CD4-positive, CD25-positive, alpha-beta regulatory T cell (primary cell): ENCODE data around the gene SHB. TPM values are rescaled to one million over a fixed set of nuclear protein-coding genes. Genes with fewer than 3 reads are reported as not detected.

ENCODE experiments used
- ATAC-seq, 2 donors: fragments of 150-1000 bp; cut with Tn5 transposase; one replicate each; pipeline ENCODE4 v1.10.0; 2021; ENCODE audit warnings: low read depth in 2 of 2, moderate number of reproducible peaks in 2 of 2, moderate library complexity in 1 of 2
- DNase-seq, 3 donors: peaks; one replicate each; pipeline versions ENCODE4 v3.0.0 to v3.0.0-alpha.2; 2012 to 2022; ENCODE audit warnings: mixed read lengths in 1 of 3
- H3K27ac ChIP-seq: one replicate; pipeline ENCODE4 v1.7.0; 2013; ENCODE audit warnings: mild to moderate bottlenecking, low read length; ENCODE audit not compliant: insufficient read depth, poor library complexity, severe bottlenecking
- H3K27me3 ChIP-seq: one replicate; pipeline ENCODE4 v1.7.0; 2013; ENCODE audit warnings: low read length; ENCODE audit not compliant: control insufficient read depth, insufficient read depth
- H3K36me3 ChIP-seq: one replicate; pipeline ENCODE4 v1.7.0; 2013; ENCODE audit warnings: mild to moderate bottlenecking, low read length, moderate library complexity; ENCODE audit not compliant: control insufficient read depth, insufficient read depth
- H3K4me1 ChIP-seq: 2 replicates; pipeline ENCODE4 v1.7.0; 2013; ENCODE audit warnings: mild to moderate bottlenecking, low read length; ENCODE audit not compliant: insufficient read depth, control insufficient read depth, poor library complexity, severe bottlenecking
- H3K4me3 ChIP-seq: one replicate; pipeline ENCODE4 v1.7.0; 2013; ENCODE audit warnings: low read depth, mild to moderate bottlenecking, low read length, moderate library complexity
- H3K9me3 ChIP-seq, 2 experiments: 1 replicate in 1 of 2; 2 replicates in 1 of 2; pipeline ENCODE4 v1.7.0; 2013; ENCODE audit warnings: low read length in 2 of 2, mild to moderate bottlenecking in 1 of 2, moderate library complexity in 1 of 2; ENCODE audit not compliant: control insufficient read depth in 2 of 2
- H3K27ac Mint-ChIP-seq, 3 donors: one replicate each; pipeline ENCODE4 v1.8.0; 2020 to 2022; ENCODE audit warnings: mild to moderate bottlenecking in 3 of 3, mixed read lengths in 3 of 3, moderate library complexity in 2 of 3
- H3K27me3 Mint-ChIP-seq: one replicate; pipeline ENCODE4 v1.8.0; 2022; ENCODE audit warnings: mild to moderate bottlenecking, mixed read lengths
- H3K36me3 Mint-ChIP-seq: one replicate; pipeline ENCODE4 v1.8.0; 2020; ENCODE audit warnings: mixed read lengths
- H3K4me1 Mint-ChIP-seq, 4 donors: one replicate each; pipeline ENCODE4 v1.8.0; 2020 to 2022; ENCODE audit warnings: mixed read lengths in 4 of 4, mild to moderate bottlenecking in 1 of 4
- H3K4me3 Mint-ChIP-seq, 4 donors: one replicate each; pipeline ENCODE4 v1.8.0; 2020 to 2022; ENCODE audit warnings: mild to moderate bottlenecking in 4 of 4, mixed read lengths in 4 of 4, moderate library complexity in 3 of 4
- H3K9me3 Mint-ChIP-seq, 7 donors: one replicate each; pipeline ENCODE4 v1.8.0; 2020 to 2022; ENCODE audit warnings: mixed read lengths in 7 of 7, mild to moderate bottlenecking in 3 of 7, moderate library complexity in 2 of 7
- polyA plus RNA-seq, 4 donors: library from polyadenylated mRNA; unstranded; fragments of 300-500 nt; fragmentation: Illumina TruSeq; gene quantifications; one replicate each; pipeline ENCODE4 v1.2.3, GENCODE V29; 2021
- total RNA-seq: library from RNA; stranded (reverse); gene quantifications from one replicate; pipeline ENCODE4 v1.2.3, GENCODE V29; 2022

The SHB gene
- total and polyA plus RNA-seq, 5 donors from 2014 or later: 0.27 to 0.69 TPM; not detected in 3

GRCh38 chr9:38108326-38108725 is 39.3 kb upstream of the SHB start:
- no peak overlapping the region for H3K27ac ChIP-seq
- no peak for DNase-seq
- ATAC-seq: no peak
- peaks cover 2% of the 10 kb centered on the region for H3K27me3 ChIP-seq
- no peak overlapping the region for H3K4me3 Mint-ChIP-seq
- no peaks in the 10 kb centered on the region for H3K4me1 ChIP-seq
- H3K9me3 ChIP-seq: no peaks in the 10 kb centered on the region
- peaks cover 0 to 2% (median 0%) of the 10 kb centered on the region in 7 donors for H3K9me3 Mint-ChIP-seq
- H3K4me1 Mint-ChIP-seq: no peaks in the 10 kb centered on the region
- no peaks in the 10 kb centered on the region for H3K36me3 ChIP-seq
- H3K27ac Mint-ChIP-seq: no peak overlapping the region
- H3K27me3 Mint-ChIP-seq: peaks cover 10% of the 10 kb centered on the region
- H3K4me3 ChIP-seq: no peak overlapping the region
- no peaks in the 10 kb centered on the region for H3K36me3 Mint-ChIP-seq

GRCh38 chr9:38107811-38108304 is 38.8 kb upstream of the SHB start:
- Mint-ChIP-seq H3K27me3 (peaks cover 12% of the 10 kb centered on the region), H3K36me3 (no peaks in the 10 kb centered on the region), H3K4me3 (no peak overlapping the region), H3K9me3 (peaks cover 0 to 2% (median 0%) of the 10 kb centered on the region in 7 donors), H3K27ac (no peak overlapping the region), H3K4me1 (no peaks in the 10 kb centered on the region)
- Histone ChIP-seq H3K4me3 (no peak overlapping the region), H3K4me1 (no peaks in the 10 kb centered on the region), H3K27me3 (peaks cover 2% of the 10 kb centered on the region), H3K36me3 (no peaks in the 10 kb centered on the region), H3K9me3 (no peaks in the 10 kb centered on the region), H3K27ac (no peak overlapping the region)
- no peak for ATAC-seq
- no peak for DNase-seq

- no peaks in the 10 kb centered on the region for H3K36me3 ChIP-seq
- H3K27ac ChIP-seq: no peak overlapping the region
- H3K9me3 ChIP-seq: no peaks in the 10 kb centered on the region
- Mint-ChIP-seq H3K27ac (no peak overlapping the region), H3K36me3 (no peaks in the 10 kb centered on the region), H3K4me1 (no peaks in the 10 kb centered on the region), H3K4me3 (no peak overlapping the region), H3K9me3 (peaks cover 0 to 2% (median 0%) of the 10 kb centered on the region in 7 donors), H3K27me3 (peaks cover 12% of the 10 kb centered on the region)
- peaks cover 2% of the 10 kb centered on the region for H3K27me3 ChIP-seq
- no peak for DNase-seq
- no peaks in the 10 kb centered on the region for H3K4me1 ChIP-seq
- H3K4me3 ChIP-seq: no peak overlapping the region
- ATAC-seq: no peak
Observed at GRCh38 chr9:38107405-38107804, 38.4 kb upstream of the SHB start.

- no peaks in the 10 kb centered on the region for H3K4me1 Mint-ChIP-seq
- DNase-seq: no peak
- peaks cover 2% of the 10 kb centered on the region for H3K27me3 ChIP-seq
- H3K27me3 Mint-ChIP-seq: peaks cover 12% of the 10 kb centered on the region
- no peak overlapping the region for H3K27ac ChIP-seq
- H3K36me3 ChIP-seq: no peaks in the 10 kb centered on the region
- H3K27ac Mint-ChIP-seq: no peak overlapping the region
- ATAC-seq: no peak
- no peaks in the 10 kb centered on the region for H3K9me3 ChIP-seq
- no peaks in the 10 kb centered on the region for H3K36me3 Mint-ChIP-seq
- H3K9me3 Mint-ChIP-seq: peaks cover 0 to 2% (median 0%) of the 10 kb centered on the region in 7 donors
- no peak overlapping the region for H3K4me3 ChIP-seq
- H3K4me3 Mint-ChIP-seq: no peak overlapping the region
- no peaks in the 10 kb centered on the region for H3K4me1 ChIP-seq
Observed at GRCh38 chr9:38106488-38106887, 37.5 kb upstream of the SHB start.

- H3K36me3 ChIP-seq: no peaks in the 10 kb centered on the region
- H3K27ac ChIP-seq: no peak overlapping the region
- no peak overlapping the region for H3K4me3 Mint-ChIP-seq
- H3K9me3 ChIP-seq: no peaks in the 10 kb centered on the region
- no peaks in the 10 kb centered on the region for H3K36me3 Mint-ChIP-seq
- peaks cover 0 to 2% (median 0%) of the 10 kb centered on the region in 7 donors for H3K9me3 Mint-ChIP-seq
- no peaks in the 10 kb centered on the region for H3K27me3 ChIP-seq
- no peak for DNase-seq
- no peaks in the 10 kb centered on the region for H3K4me1 Mint-ChIP-seq
- H3K27me3 Mint-ChIP-seq: peaks cover 12% of the 10 kb centered on the region
- no peak for ATAC-seq
- H3K4me1 ChIP-seq: no peaks in the 10 kb centered on the region
- no peak overlapping the region for H3K27ac Mint-ChIP-seq
- no peak overlapping the region for H3K4me3 ChIP-seq
Observed at GRCh38 chr9:38103340-38103739, 34.3 kb upstream of the SHB start.

- H3K4me1 Mint-ChIP-seq: no peaks in the 10 kb centered on the region
- no peaks in the 10 kb centered on the region for H3K36me3 Mint-ChIP-seq
- no peaks in the 10 kb centered on the region for H3K4me1 ChIP-seq
- no peak for DNase-seq
- H3K27ac Mint-ChIP-seq: no peak overlapping the region
- H3K36me3 ChIP-seq: no peaks in the 10 kb centered on the region
- H3K4me3 Mint-ChIP-seq: no peak overlapping the region
- H3K27me3 ChIP-seq: peaks cover 2% of the 10 kb centered on the region
- no peaks in the 10 kb centered on the region for H3K9me3 ChIP-seq
- ATAC-seq: no peak
- no peak overlapping the region for H3K27ac ChIP-seq
- no peak overlapping the region for H3K4me3 ChIP-seq
- peaks cover 6% of the 10 kb centered on the region for H3K27me3 Mint-ChIP-seq
- H3K9me3 Mint-ChIP-seq: peaks cover 0 to 2% (median 0%) of the 10 kb centered on the region in 7 donors
Observed at GRCh38 chr9:38101423-38101822, 32.4 kb upstream of the SHB start.

- no peak overlapping the region for H3K4me3 ChIP-seq
- H3K27ac ChIP-seq: no peak overlapping the region
- Mint-ChIP-seq H3K27ac (peak overlapping the region in 1 of 3 donors; percentile 14), H3K27me3 (peaks cover 8% of the 10 kb centered on the region), H3K4me3 (no peak overlapping the region), H3K36me3 (no peaks in the 10 kb centered on the region), H3K4me1 (no peaks in the 10 kb centered on the region), H3K9me3 (no peaks in the 10 kb centered on the region)
- ATAC-seq (no peak), DNase-seq (no peak)
- H3K36me3 ChIP-seq: no peaks in the 10 kb centered on the region
- H3K27me3 ChIP-seq: peaks cover 2% of the 10 kb centered on the region
- no peaks in the 10 kb centered on the region for H3K4me1 ChIP-seq
- H3K9me3 ChIP-seq: no peaks in the 10 kb centered on the region
Observed at GRCh38 chr9:38096238-38096805, 27.3 kb upstream of the SHB start.

GRCh38 chr9:38094165-38094564 is 25.1 kb upstream of the SHB start:
- DNase-seq (no peak), ATAC-seq (no peak)
- no peak overlapping the region for H3K27ac Mint-ChIP-seq
- H3K4me3 Mint-ChIP-seq: no peak overlapping the region
- Histone ChIP-seq H3K4me3 (no peak overlapping the region), H3K4me1 (no peaks in the 10 kb centered on the region), H3K9me3 (no peaks in the 10 kb centered on the region), H3K27ac (no peak overlapping the region), H3K36me3 (no peaks in the 10 kb centered on the region), H3K27me3 (peaks cover 7% of the 10 kb centered on the region)
- H3K9me3 Mint-ChIP-seq: no peaks in the 10 kb centered on the region
- no peaks in the 10 kb centered on the region for H3K36me3 Mint-ChIP-seq
- peaks cover 8% of the 10 kb centered on the region for H3K27me3 Mint-ChIP-seq
- H3K4me1 Mint-ChIP-seq: no peaks in the 10 kb centered on the region
